T-helper 2 cell treated with Interferon-gamma antibody and Interleukin-4, amounts not matched to agents 5 μg/mL and 100 μg/mL, for 36 hours (primary cell): ENCODE results near the gene CD44.
A peak's percentile ranks its signal among the peaks of the same experiment; 100 is the strongest.

ENCODE experiments used
- DNase-seq: peaks from one replicate; pipeline ENCODE4 v3.0.0; 2021; ENCODE audit warnings: low spot score
- H3K27ac Mint-ChIP-seq: one replicate; pipeline ENCODE4 v1.8.0; 2021; ENCODE audit warnings: mild to moderate bottlenecking, mixed read lengths
- H3K27me3 Mint-ChIP-seq: one replicate; pipeline ENCODE4 v1.8.0; 2021; ENCODE audit warnings: low read depth, mixed read lengths
- H3K36me3 Mint-ChIP-seq: one replicate; pipeline ENCODE4 v1.8.0; 2021; ENCODE audit warnings: low read depth, mixed read lengths
- H3K4me1 Mint-ChIP-seq: one replicate; pipeline ENCODE4 v1.8.0; 2021; ENCODE audit warnings: low read depth, mixed read lengths
- H3K4me3 Mint-ChIP-seq: one replicate; pipeline ENCODE4 v1.8.0; 2022; ENCODE audit warnings: mild to moderate bottlenecking, moderate library complexity, mixed read lengths
- H3K9me3 Mint-ChIP-seq: one replicate; pipeline ENCODE4 v1.8.0; 2021; ENCODE audit warnings: mixed read lengths

The CD44 gene

GRCh38 chr11:35197292-35197691 lies 58.3 kb downstream of the CD44 start:
- Mint-ChIP-seq H3K9me3 (no peaks in the 10 kb centered on the region), H3K27ac (no peak overlapping the region), H3K4me3 (no peak overlapping the region), H3K36me3 (peaks cover 98% of the 10 kb centered on the region), H3K27me3 (no peaks in the 10 kb centered on the region), H3K4me1 (peaks cover 15% of the 10 kb centered on the region)
- DNase-seq = no peak

DNA sequence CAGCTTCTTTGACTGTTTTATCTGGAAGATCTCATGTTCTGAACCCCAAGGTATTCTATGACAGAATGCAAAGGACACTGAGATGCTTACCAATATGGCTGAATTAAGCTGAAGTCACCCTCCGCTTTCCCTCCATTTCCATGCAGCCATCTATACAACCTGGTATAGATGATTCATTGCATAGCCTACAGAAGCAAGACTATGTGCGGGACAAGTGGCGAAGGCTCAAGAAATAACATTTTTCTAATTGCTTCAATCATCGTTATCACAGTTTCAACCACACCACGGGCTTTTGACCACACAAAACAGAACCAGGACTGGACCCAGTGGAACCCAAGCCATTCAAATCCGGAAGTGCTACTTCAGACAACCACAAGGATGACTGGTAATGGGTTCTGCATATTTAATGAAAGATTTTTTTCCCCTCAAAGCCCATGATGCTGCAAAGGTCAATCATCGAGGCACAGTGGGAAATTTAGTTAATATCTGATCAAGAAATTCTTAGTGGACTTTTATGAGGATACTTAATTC lies 61.9 kb downstream of the CD44 start:
- no peak for DNase-seq
- no peaks in the 10 kb centered on the region for H3K27me3 Mint-ChIP-seq
- H3K36me3 Mint-ChIP-seq = peaks cover 97% of the 10 kb centered on the region
- H3K27ac Mint-ChIP-seq = no peak overlapping the region
- no peak overlapping the region for H3K4me3 Mint-ChIP-seq
- no peaks in the 10 kb centered on the region for H3K9me3 Mint-ChIP-seq
- peaks cover 6% of the 10 kb centered on the region for H3K4me1 Mint-ChIP-seq

DNA sequence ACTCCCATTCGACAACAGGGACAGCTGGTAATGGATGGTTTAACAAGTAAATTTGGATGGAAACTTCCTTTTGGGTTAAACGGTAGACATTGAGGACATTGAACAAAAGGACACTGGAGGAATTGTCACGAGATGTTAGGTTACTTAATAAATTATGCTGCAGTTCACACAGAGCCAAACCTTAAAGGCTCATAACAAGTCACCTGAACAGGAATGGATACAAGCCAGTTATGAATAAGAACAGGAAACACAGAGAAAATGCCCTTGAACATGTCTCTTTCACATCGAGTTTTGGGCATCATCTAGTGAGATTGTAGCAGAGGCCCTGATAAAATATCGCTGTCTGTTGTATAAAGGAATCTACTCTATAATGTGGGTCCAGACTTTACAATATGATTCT lies 65.6 kb downstream of the CD44 start:
- DNase-seq = no peak
- Mint-ChIP-seq H3K4me1 (peaks cover 1% of the 10 kb centered on the region), H3K36me3 (peaks cover 95% of the 10 kb centered on the region), H3K27me3 (no peaks in the 10 kb centered on the region), H3K27ac (no peak overlapping the region), H3K4me3 (no peak overlapping the region), H3K9me3 (peaks cover 14% of the 10 kb centered on the region)

GRCh38 chr11:35206616-35207015 lies 67.6 kb downstream of the CD44 start:
- DNase-seq = no peak
- no peaks in the 10 kb centered on the region for H3K27me3 Mint-ChIP-seq
- peaks cover 29% of the 10 kb centered on the region for H3K9me3 Mint-ChIP-seq
- H3K4me1 Mint-ChIP-seq = no peaks in the 10 kb centered on the region
- no peak overlapping the region for H3K4me3 Mint-ChIP-seq
- H3K36me3 Mint-ChIP-seq = peaks cover 95% of the 10 kb centered on the region
- H3K27ac Mint-ChIP-seq = no peak overlapping the region

DNA sequence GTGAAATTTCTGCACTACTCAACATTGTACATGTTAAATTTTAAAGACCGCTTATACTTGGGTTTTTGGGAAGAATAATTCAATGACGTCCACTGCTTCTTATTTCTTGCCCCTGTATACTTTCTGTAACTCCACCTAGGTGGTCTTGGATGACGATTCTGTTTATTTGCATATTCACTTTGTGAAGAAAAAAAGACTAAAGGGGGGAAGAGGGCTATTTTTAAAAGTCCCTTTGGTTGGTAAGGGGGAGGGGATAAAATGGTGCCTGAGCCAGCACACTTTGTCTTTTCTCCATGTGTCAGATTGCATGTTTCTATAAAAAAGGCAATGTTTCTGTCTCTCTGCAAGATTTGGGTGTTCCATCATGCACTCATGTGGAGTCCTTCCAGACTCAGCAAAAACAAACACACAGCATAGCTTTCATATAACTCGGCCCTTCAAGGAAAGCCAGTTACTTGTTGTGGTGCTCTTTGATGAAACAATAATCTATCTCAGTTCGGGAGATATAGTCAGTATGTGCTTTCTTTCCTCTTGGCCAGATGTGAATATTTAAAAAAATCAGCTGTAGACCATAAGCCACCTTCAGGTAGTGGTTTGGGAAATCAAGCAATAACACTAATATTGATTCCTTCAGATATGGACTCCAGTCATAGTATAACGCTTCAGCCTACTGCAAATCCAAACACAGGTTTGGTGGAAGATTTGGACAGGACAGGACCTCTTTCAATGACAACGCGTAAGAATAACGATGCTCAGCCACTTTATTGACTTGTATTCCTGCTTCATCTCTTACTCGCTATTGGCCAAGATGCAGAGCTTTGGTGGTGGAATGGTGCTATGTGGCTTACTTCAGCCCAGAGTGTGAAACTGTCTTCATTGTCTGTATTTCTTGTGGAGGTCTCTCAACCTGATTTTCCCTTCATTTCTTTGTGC lies 68.8 kb downstream of the CD44 start:
- Mint-ChIP-seq H3K27ac (no peak overlapping the region), H3K4me3 (no peak overlapping the region), H3K9me3 (peaks cover 29% of the 10 kb centered on the region), H3K36me3 (peaks cover 92% of the 10 kb centered on the region), H3K27me3 (no peaks in the 10 kb centered on the region), H3K4me1 (no peaks in the 10 kb centered on the region)
- DNase-seq = no peak

- peaks cover 89% of the 10 kb centered on the region for H3K36me3 Mint-ChIP-seq
- no peaks in the 10 kb centered on the region for H3K27me3 Mint-ChIP-seq
- DNase-seq = no peak
- H3K4me1 Mint-ChIP-seq = peaks cover 3% of the 10 kb centered on the region
- no peak overlapping the region for H3K27ac Mint-ChIP-seq
- peaks cover 29% of the 10 kb centered on the region for H3K9me3 Mint-ChIP-seq
- H3K4me3 Mint-ChIP-seq = no peak overlapping the region
Measured at GRCh38 chr11:35208795-35209194, 69.8 kb downstream of the CD44 start.

DNA sequence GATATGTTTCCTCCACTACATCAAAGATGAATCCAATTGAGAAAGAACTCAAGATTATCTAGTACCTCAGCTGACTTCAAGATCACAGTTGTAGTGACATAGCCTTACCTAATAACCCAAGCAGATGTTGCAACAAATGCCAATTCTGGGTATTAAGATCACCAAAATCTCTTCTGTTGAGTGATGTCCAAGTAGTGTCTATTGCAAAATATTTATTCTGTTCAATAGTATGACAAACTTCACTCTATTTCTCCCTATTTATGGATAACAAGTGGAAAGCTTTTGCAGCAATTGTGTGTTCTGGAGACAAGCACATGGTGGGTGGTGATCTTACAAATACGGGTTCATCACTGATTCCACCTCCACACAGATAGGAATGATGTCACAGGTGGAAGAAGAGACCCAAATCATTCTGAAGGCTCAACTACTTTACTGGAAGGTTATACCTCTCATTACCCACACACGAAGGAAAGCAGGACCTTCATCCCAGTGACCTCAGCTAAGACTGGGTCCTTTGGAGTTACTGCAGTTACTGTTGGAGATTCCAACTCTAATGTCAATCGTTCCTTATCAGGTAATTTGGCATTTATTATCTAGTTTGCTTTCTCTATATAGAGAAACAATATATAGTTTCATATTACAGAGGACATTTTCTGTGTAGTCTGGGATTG lies 72.0 kb downstream of the CD44 start:
- DNase-seq = no peak
- Mint-ChIP-seq H3K9me3 (peaks cover 29% of the 10 kb centered on the region), H3K27me3 (no peaks in the 10 kb centered on the region), H3K36me3 (peaks cover 89% of the 10 kb centered on the region), H3K27ac (no peak overlapping the region), H3K4me1 (peaks cover 18% of the 10 kb centered on the region), H3K4me3 (no peak overlapping the region)

DNA sequence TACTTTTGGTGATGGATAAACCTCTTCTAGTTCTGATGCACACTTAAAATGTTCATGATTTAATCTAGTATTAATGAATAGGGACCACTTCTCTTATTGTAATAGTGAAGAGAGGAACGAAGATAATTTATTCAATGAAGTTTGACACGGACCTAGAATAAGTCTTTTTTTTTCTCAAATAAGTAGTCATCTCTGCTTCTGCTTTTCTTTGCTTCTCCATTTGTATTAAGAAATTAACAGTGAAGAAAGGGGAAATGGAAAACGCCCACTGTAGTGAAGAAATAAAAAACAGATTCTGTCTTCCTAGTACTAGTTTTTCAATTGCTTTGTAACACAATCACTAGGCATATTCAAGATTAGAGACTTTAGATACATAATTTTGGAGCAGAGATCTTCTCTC lies 73.0 kb downstream of the CD44 start:
- H3K27me3 Mint-ChIP-seq = no peaks in the 10 kb centered on the region
- DNase-seq = no peak
- peaks cover 27% of the 10 kb centered on the region for H3K4me1 Mint-ChIP-seq
- peaks cover 29% of the 10 kb centered on the region for H3K9me3 Mint-ChIP-seq
- no peak overlapping the region for H3K4me3 Mint-ChIP-seq
- H3K27ac Mint-ChIP-seq = no peak overlapping the region
- H3K36me3 Mint-ChIP-seq = peaks cover 88% of the 10 kb centered on the region

GRCh38 chr11:35214226-35214770 lies 75.3 kb downstream of the CD44 start:
- Mint-ChIP-seq H3K4me1 (peaks cover 39% of the 10 kb centered on the region), H3K27ac (peak overlapping the region; percentile 38), H3K36me3 (peaks cover 85% of the 10 kb centered on the region), H3K27me3 (no peaks in the 10 kb centered on the region), H3K9me3 (peaks cover 18% of the 10 kb centered on the region), H3K4me3 (no peak overlapping the region)
- DNase-seq = no peak

- H3K36me3 Mint-ChIP-seq = peaks cover 85% of the 10 kb centered on the region
- peak overlapping the region; percentile 38 for H3K27ac Mint-ChIP-seq
- DNase-seq = peak; percentile 49
- peaks cover 41% of the 10 kb centered on the region for H3K4me1 Mint-ChIP-seq
- H3K4me3 Mint-ChIP-seq = no peak overlapping the region
- H3K9me3 Mint-ChIP-seq = peaks cover 13% of the 10 kb centered on the region
- no peaks in the 10 kb centered on the region for H3K27me3 Mint-ChIP-seq
Measured at GRCh38 chr11:35214792-35215193, 75.8 kb downstream of the CD44 start.

- no peak for DNase-seq
- H3K9me3 Mint-ChIP-seq = peaks cover 1% of the 10 kb centered on the region
- H3K27ac Mint-ChIP-seq = no peak overlapping the region
- H3K4me3 Mint-ChIP-seq = no peak overlapping the region
- H3K36me3 Mint-ChIP-seq = peaks cover 80% of the 10 kb centered on the region
- H3K27me3 Mint-ChIP-seq = no peaks in the 10 kb centered on the region
- H3K4me1 Mint-ChIP-seq = peaks cover 41% of the 10 kb centered on the region
Measured at GRCh38 chr11:35215945-35216344, 77.0 kb downstream of the CD44 start.

DNA sequence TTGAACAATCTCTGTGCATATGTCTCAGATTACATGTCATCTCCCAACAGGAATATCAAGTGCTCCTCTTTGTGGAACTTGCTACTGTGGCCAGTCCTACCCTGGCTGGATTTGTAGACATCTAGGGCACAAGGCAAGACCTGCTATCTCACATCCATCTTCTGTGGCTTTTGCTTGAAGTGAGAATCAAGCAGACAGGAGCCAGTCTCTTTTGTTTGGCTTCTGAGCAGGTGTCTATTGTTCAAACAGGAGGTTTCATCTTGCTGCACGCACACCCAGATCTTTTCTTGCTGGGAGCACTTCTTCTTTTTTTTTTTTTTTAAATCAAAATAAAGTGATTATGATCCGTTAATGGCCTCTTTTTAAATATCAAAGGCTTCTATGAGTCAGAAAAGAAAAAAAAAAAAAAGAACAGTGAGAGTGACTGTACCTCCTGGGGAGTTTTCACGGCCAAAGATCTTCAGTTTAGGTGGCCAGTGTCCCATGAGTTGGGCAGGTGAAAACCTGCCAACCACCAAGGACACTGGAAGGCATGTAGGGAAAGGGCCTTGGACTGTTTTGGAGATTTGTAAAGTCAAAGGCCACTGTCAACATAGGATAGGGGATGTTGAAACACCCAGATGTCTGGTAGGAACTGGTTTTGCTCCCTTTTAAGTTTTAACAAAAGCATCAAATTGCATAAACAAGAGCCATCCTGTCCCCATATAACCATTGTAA lies 78.1 kb downstream of the CD44 start:
- H3K36me3 Mint-ChIP-seq = peaks cover 76% of the 10 kb centered on the region
- no peaks in the 10 kb centered on the region for H3K9me3 Mint-ChIP-seq
- peaks cover 43% of the 10 kb centered on the region for H3K4me1 Mint-ChIP-seq
- H3K27me3 Mint-ChIP-seq = no peaks in the 10 kb centered on the region
- peak; percentile 7 for DNase-seq
- peak overlapping the region; percentile 50 for H3K4me3 Mint-ChIP-seq
- H3K27ac Mint-ChIP-seq = peak overlapping the region; percentile 87

DNA sequence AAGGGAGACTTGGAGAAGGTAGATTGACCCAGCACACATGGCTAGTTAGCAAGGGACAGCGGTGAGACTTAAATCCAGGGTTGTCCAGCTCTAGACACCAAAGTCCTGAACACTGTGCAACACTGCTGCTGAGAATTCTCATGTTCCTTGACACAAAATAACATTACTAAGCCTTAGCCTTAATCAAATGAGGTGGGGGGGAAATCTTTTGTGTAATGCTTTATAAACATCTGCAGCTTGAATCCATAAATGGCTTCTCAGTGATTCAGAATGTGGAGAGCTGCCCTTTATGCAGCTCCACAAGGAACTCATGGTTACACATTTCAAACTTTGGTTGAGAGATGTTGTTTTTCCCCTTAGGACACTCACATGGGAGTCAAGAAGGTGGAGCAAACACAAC lies 80.0 kb downstream of the CD44 start:
- H3K27ac Mint-ChIP-seq = no peak overlapping the region
- H3K4me3 Mint-ChIP-seq = no peak overlapping the region

More for the DNA sequence above, 80.0 kb downstream of the CD44 start:
- no peak for DNase-seq
- H3K27me3 Mint-ChIP-seq = no peaks in the 10 kb centered on the region
- no peaks in the 10 kb centered on the region for H3K9me3 Mint-ChIP-seq
- peaks cover 38% of the 10 kb centered on the region for H3K4me1 Mint-ChIP-seq
- peaks cover 79% of the 10 kb centered on the region for H3K36me3 Mint-ChIP-seq
